Measurements from ENCODE around the gene ZNRD2. TPM values are rescaled to one million over a fixed set of nuclear protein-coding genes. Genes with fewer than 3 reads are reported as not detected.

ZNRD2 gene
- total and polyA plus RNA-seq, 2 of the 8 experiments (the other 6 are each of a cell fraction or from before 2014, with no cell fraction given) = 53.4 to 125 TPM

DNA sequence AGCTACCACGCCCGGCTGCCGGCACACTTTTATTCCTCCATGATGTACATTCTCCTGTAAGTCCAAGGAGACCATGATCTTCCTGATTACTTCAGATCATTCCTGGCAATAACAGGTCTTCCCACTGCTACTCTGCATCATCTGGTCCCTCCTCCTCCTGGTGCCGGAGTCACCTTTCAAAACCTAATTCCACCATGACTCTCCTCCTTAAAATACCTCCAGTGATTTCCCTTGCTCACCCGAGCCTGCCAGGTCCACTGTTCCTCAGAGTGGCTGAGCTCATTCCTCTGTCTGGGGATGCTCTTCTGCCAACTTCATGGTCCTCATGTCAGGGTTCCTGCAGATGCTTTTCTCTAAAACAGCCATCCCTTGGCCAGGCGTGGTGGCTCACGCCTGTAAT, 8.3 kb upstream of the ZNRD2 start (continued):
- TF ChIP-seq, protein P1, sequence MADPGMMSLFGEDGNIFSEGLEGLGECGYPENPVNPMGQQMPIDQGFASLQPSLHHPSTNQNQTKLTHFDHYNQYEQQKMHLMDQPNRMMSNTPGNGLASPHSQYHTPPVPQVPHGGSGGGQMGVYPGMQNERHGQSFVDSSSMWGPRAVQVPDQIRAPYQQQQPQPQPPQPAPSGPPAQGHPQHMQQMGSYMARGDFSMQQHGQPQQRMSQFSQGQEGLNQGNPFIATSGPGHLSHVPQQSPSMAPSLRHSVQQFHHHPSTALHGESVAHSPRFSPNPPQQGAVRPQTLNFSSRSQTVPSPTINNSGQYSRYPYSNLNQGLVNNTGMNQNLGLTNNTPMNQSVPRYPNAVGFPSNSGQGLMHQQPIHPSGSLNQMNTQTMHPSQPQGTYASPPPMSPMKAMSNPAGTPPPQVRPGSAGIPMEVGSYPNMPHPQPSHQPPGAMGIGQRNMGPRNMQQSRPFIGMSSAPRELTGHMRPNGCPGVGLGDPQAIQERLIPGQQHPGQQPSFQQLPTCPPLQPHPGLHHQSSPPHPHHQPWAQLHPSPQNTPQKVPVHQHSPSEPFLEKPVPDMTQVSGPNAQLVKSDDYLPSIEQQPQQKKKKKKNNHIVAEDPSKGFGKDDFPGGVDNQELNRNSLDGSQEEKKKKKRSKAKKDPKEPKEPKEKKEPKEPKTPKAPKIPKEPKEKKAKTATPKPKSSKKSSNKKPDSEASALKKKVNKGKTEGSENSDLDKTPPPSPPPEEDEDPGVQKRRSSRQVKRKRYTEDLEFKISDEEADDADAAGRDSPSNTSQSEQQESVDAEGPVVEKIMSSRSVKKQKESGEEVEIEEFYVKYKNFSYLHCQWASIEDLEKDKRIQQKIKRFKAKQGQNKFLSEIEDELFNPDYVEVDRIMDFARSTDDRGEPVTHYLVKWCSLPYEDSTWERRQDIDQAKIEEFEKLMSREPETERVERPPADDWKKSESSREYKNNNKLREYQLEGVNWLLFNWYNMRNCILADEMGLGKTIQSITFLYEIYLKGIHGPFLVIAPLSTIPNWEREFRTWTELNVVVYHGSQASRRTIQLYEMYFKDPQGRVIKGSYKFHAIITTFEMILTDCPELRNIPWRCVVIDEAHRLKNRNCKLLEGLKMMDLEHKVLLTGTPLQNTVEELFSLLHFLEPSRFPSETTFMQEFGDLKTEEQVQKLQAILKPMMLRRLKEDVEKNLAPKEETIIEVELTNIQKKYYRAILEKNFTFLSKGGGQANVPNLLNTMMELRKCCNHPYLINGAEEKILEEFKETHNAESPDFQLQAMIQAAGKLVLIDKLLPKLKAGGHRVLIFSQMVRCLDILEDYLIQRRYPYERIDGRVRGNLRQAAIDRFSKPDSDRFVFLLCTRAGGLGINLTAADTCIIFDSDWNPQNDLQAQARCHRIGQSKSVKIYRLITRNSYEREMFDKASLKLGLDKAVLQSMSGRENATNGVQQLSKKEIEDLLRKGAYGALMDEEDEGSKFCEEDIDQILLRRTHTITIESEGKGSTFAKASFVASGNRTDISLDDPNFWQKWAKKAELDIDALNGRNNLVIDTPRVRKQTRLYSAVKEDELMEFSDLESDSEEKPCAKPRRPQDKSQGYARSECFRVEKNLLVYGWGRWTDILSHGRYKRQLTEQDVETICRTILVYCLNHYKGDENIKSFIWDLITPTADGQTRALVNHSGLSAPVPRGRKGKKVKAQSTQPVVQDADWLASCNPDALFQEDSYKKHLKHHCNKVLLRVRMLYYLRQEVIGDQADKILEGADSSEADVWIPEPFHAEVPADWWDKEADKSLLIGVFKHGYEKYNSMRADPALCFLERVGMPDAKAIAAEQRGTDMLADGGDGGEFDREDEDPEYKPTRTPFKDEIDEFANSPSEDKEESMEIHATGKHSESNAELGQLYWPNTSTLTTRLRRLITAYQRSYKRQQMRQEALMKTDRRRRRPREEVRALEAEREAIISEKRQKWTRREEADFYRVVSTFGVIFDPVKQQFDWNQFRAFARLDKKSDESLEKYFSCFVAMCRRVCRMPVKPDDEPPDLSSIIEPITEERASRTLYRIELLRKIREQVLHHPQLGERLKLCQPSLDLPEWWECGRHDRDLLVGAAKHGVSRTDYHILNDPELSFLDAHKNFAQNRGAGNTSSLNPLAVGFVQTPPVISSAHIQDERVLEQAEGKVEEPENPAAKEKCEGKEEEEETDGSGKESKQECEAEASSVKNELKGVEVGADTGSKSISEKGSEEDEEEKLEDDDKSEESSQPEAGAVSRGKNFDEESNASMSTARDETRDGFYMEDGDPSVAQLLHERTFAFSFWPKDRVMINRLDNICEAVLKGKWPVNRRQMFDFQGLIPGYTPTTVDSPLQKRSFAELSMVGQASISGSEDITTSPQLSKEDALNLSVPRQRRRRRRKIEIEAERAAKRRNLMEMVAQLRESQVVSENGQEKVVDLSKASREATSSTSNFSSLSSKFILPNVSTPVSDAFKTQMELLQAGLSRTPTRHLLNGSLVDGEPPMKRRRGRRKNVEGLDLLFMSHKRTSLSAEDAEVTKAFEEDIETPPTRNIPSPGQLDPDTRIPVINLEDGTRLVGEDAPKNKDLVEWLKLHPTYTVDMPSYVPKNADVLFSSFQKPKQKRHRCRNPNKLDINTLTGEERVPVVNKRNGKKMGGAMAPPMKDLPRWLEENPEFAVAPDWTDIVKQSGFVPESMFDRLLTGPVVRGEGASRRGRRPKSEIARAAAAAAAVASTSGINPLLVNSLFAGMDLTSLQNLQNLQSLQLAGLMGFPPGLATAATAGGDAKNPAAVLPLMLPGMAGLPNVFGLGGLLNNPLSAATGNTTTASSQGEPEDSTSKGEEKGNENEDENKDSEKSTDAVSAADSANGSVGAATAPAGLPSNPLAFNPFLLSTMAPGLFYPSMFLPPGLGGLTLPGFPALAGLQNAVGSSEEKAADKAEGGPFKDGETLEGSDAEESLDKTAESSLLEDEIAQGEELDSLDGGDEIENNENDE (IDR thresholded peaks at IDR 0.05; ENCODE audit: insufficient replicate concordance, low read length) = no peak
- TF ChIP-seq CBX5 (IDR thresholded peaks at IDR 0.05; ENCODE audit: low read depth, low read length) = no peak
- no peak for TF ChIP-seq MAFK (IDR thresholded peaks at IDR 0.05; ENCODE audit: low read depth, low read length)
- no peak for TF ChIP-seq CREB1 (IDR thresholded peaks at IDR 0.05)
- TF ChIP-seq SIRT6 (IDR thresholded peaks at IDR 0.05; ENCODE audit: low read length) = no peak
- no peak for TF ChIP-seq PHF8 (conservative IDR thresholded peaks at IDR 0.05; ENCODE audit: low read depth, low read length)
- no peak for TF ChIP-seq SP4 (IDR thresholded peaks at IDR 0.05; ENCODE audit: low read length)
- no peak for TF ChIP-seq NANOG (IDR thresholded peaks at IDR 0.05; ENCODE audit: insufficient read depth, low read depth, low read length, poor library complexity, severe bottlenecking)
- TF ChIP-seq NRF1 (IDR thresholded peaks at IDR 0.05; ENCODE audit: low read depth, low read length) = no peak
- no peak for TF ChIP-seq EGR1 (IDR thresholded peaks at IDR 0.05; ENCODE audit: borderline replicate concordance, low read depth, low read length)
- TF ChIP-seq RBBP5 (IDR thresholded peaks at IDR 0.05; ENCODE audit: borderline replicate concordance, low read depth, low read length) = no peak
